Mesenchymal stem cell (in vitro differentiated cells and primary cell): ENCODE measurements around the gene INSIG1.

Experiments used
- DNase-seq: peaks from one replicate; pipeline ENCODE4 v3.0.0-alpha.2; 2013
- H2AFZ ChIP-seq: one replicate; pipeline ENCODE4 v1.6.1; 2013; ENCODE audit warnings: low read depth, mild to moderate bottlenecking, control low read depth, inconsistent platforms, low read length, moderate library complexity
- H2AK5ac ChIP-seq: 2 replicates; pipeline ENCODE4 v1.6.1; 2013; ENCODE audit warnings: low read length, moderate library complexity, mild to moderate bottlenecking, inconsistent platforms; ENCODE audit not compliant: severe bottlenecking
- H2BK120ac ChIP-seq: one replicate; pipeline ENCODE4 v1.6.1; 2013; ENCODE audit warnings: low read depth, mild to moderate bottlenecking, inconsistent platforms, low read length, moderate library complexity
- H2BK12ac ChIP-seq, 2 experiments: one replicate each; pipeline ENCODE4 v1.6.1; 2013; ENCODE audit warnings: inconsistent platforms in 2 of 2, low read length in 2 of 2, mild to moderate bottlenecking in 2 of 2, moderate library complexity in 2 of 2, control low read depth in 1 of 2
- H2BK15ac ChIP-seq: one replicate; pipeline ENCODE4 v1.6.1; 2013; ENCODE audit warnings: mild to moderate bottlenecking, low read depth, inconsistent platforms; ENCODE audit not compliant: poor library complexity, severe bottlenecking
- H2BK5ac ChIP-seq: 2 replicates; pipeline ENCODE4 v1.6.1; 2013; ENCODE audit warnings: low read depth, mild to moderate bottlenecking, low read length, control low read depth, inconsistent platforms; ENCODE audit not compliant: poor library complexity, severe bottlenecking
- H3K14ac ChIP-seq, 2 experiments: one replicate each; pipeline ENCODE4 v1.6.1; 2013; ENCODE audit warnings: inconsistent platforms in 2 of 2, low read length in 2 of 2, control low read depth in 1 of 2, mild to moderate bottlenecking in 1 of 2, moderate library complexity in 1 of 2
- H3K18ac ChIP-seq, 2 experiments: one replicate each; pipeline ENCODE4 v1.6.1; 2013; ENCODE audit warnings: inconsistent platforms in 2 of 2, low read length in 2 of 2, control low read depth in 1 of 2, low read depth in 1 of 2, mild to moderate bottlenecking in 1 of 2
- H3K23ac ChIP-seq, 2 experiments: one replicate each; pipeline ENCODE4 v1.6.1; 2013; ENCODE audit warnings: inconsistent platforms in 2 of 2, low read length in 2 of 2, mild to moderate bottlenecking in 2 of 2, moderate library complexity in 2 of 2, control low read depth in 1 of 2
- H3K27ac ChIP-seq: 2 replicates; pipeline ENCODE4 v1.5.1; 2013; ENCODE audit warnings: mild to moderate bottlenecking, moderate library complexity, low read length, control low read depth, inconsistent platforms; ENCODE audit not compliant: poor library complexity, severe bottlenecking
- H3K27me3 ChIP-seq, 2 experiments: 2 replicates each; pipeline versions ENCODE4 v1.6.1 to v1.7.0; 2013; ENCODE audit warnings: low read length in 2 of 2, mild to moderate bottlenecking in 2 of 2, moderate library complexity in 2 of 2, control low read depth in 1 of 2, inconsistent platforms in 1 of 2; ENCODE audit not compliant: control insufficient read depth in 1 of 2, insufficient read depth in 1 of 2
- H3K36me3 ChIP-seq, 2 experiments: 2 replicates each; pipeline versions ENCODE4 v1.6.1 to v1.7.0; 2013; ENCODE audit warnings: low read length in 2 of 2, control low read depth in 1 of 2, inconsistent platforms in 1 of 2, low read depth in 1 of 2, mild to moderate bottlenecking in 1 of 2; ENCODE audit not compliant: insufficient read depth in 2 of 2, control insufficient read depth in 1 of 2
- H3K4ac ChIP-seq, 2 experiments: one replicate each; pipeline ENCODE4 v1.6.1; 2013; ENCODE audit warnings: inconsistent platforms in 2 of 2, low read length in 2 of 2, mild to moderate bottlenecking in 2 of 2, moderate library complexity in 2 of 2, control low read depth in 1 of 2, low read depth in 1 of 2
- H3K4me1 ChIP-seq: 2 replicates; pipeline ENCODE4 v1.6.1; 2013; ENCODE audit warnings: low read depth, low read length, control low read depth; ENCODE audit not compliant: control insufficient read depth, insufficient read depth
- H3K4me2 ChIP-seq: 2 replicates; pipeline ENCODE4 v1.6.1; 2013; ENCODE audit warnings: low read length, mild to moderate bottlenecking, inconsistent platforms; ENCODE audit not compliant: poor library complexity, severe bottlenecking
- H3K4me3 ChIP-seq, 2 experiments: 2 replicates each; pipeline versions ENCODE4 v1.5.1 to v1.7.0; 2013; ENCODE audit warnings: low read length in 2 of 2, mild to moderate bottlenecking in 2 of 2, control low read depth in 1 of 2, low read depth in 1 of 2; ENCODE audit not compliant: insufficient read depth in 1 of 2
- H3K79me1 ChIP-seq: replicated peaks from 2 replicates; pipeline ENCODE4 v1.6.1; 2013; ENCODE audit warnings: mild to moderate bottlenecking, control low read depth, low read length, inconsistent platforms; ENCODE audit not compliant: poor library complexity, severe bottlenecking
- H3K9ac ChIP-seq: 2 replicates; pipeline ENCODE4 v1.7.0; 2013; ENCODE audit warnings: mild to moderate bottlenecking, low read length, moderate library complexity
- H3K9me3 ChIP-seq: 2 replicates; pipeline ENCODE4 v1.7.0; 2013; ENCODE audit warnings: mild to moderate bottlenecking, low read length; ENCODE audit not compliant: control insufficient read depth
- H4K8ac ChIP-seq: one replicate; pipeline ENCODE4 v1.6.1; 2013; ENCODE audit warnings: inconsistent platforms, mild to moderate bottlenecking, low read length, moderate library complexity
- H4K91ac ChIP-seq: one replicate; pipeline ENCODE4 v1.6.1; 2013; ENCODE audit warnings: mild to moderate bottlenecking, low read length, inconsistent platforms
- WGBS: methylation state at CpG from one replicate; pipeline ENCODE4 v1.1.7; 2013; ENCODE audit warnings: mixed read lengths; 5-methylcytosine and 5-hydroxymethylcytosine counted together

INSIG1 gene

DNA sequence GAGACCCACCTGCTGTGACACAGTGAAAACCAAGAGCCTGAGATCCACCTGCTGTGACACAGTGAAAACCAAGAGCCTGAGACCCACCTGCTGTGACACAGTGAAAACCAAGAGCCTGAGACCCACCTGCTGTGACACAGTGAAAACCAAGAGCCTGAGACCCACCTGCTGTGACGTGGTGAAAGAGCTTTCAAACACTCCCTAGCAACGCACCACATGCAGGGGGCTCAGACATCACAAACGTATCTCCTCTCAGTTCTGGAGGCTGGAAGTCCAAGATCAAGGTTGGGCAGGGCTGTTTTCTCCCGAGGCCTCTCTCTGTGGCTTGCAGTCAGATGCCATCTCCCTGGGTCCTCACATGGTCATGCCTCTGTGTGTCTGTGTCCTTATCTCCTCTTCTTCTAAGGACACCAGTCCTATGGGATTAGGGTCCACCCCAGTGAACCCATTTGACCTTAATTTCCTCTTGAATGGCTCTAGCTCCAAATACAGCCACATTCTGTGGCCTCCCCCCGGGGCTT is 43.8 kb downstream of the INSIG1 start:
- Histone ChIP-seq H2BK12ac (no peak overlapping the region), H3K14ac (no peak overlapping the region), H4K91ac (no peak overlapping the region), H3K27me3 (peaks cover 28 to 57% of the 10 kb centered on the region in 2 experiments), H3K4me3 (no peak overlapping the region), H3K23ac (no peak overlapping the region), H3K27ac (no peak overlapping the region), H2AK5ac (no peak overlapping the region), H3K36me3 (no peaks in the 10 kb centered on the region), H3K9ac (no peak overlapping the region), H3K4me2 (no peak overlapping the region), H3K79me1 (no peaks in the 10 kb centered on the region), H2BK120ac (no peak overlapping the region), H3K4me1 (peaks cover 4% of the 10 kb centered on the region), H2BK15ac (no peak overlapping the region), H3K4ac (no peak overlapping the region), H3K9me3 (peaks cover under 1% of the 10 kb centered on the region), H2BK5ac (no peak overlapping the region), H2AFZ (no peak overlapping the region), H4K8ac (no peak overlapping the region), H3K18ac (no peak overlapping the region)
- WGBS, result 67% methylated on average over 5 of the region's 5 CpGs
- DNase-seq, result no peak

DNA sequence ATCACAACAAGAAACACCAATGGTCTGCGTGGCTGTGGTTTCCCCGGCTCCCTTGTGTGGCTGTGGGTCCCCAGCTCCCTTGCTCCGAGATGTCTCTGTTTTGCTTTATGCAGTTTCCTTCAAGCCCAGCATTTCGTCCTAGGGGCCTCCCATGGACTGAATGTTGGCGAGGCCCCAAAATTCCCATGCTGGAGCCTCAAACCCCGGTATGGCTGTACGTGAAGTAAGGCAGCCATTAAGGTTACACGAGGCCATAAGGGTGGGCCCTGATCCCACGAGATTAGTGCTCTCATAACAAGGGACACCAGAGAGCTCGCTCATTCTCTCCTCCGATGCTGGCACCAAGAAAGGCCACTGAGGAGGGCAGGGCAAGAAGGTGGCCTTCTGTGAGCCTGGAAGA is 44.6 kb downstream of the INSIG1 start:
- Histone ChIP-seq H3K27ac (no peak overlapping the region), H2AFZ (no peak overlapping the region), H2BK120ac (no peak overlapping the region), H4K91ac (no peak overlapping the region), H3K18ac (no peak overlapping the region), H3K9ac (no peak overlapping the region), H3K4me2 (no peak overlapping the region), H2AK5ac (no peak overlapping the region), H3K23ac (no peak overlapping the region), H3K4me1 (peaks cover 4% of the 10 kb centered on the region), H2BK12ac (no peak overlapping the region), H3K4me3 (no peak overlapping the region), H2BK5ac (no peak overlapping the region), H3K79me1 (no peaks in the 10 kb centered on the region), H3K14ac (no peak overlapping the region), H4K8ac (no peak overlapping the region), H2BK15ac (no peak overlapping the region), H3K4ac (no peak overlapping the region), H3K27me3 (peaks cover 24 to 49% of the 10 kb centered on the region in 2 experiments), H3K36me3 (no peaks in the 10 kb centered on the region), H3K9me3 (no peaks in the 10 kb centered on the region)
- 78% methylated on average over 11 of the region's 11 CpGs for WGBS
- DNase-seq, result no peak

DNA sequence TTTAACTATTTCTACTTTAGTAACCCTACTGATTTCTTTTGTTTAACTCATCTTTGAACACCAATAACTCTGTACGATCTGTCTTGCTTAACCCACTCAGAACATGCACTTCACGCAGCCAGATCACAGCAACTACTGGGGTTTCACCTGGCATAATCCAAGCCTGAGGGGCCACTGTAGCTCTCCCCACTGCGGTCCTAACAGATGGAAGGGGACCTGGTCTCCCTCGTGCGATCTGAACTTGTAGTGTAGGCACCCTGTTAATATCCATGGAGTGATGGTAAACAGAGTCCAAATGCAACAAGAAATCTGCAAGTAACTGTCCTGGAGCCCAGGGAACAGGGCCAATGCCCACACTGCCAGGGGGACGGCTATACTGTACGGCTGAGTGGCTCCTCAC is 45.5 kb downstream of the INSIG1 start:
- no peaks in the 10 kb centered on the region for H3K79me1 ChIP-seq
- H3K18ac ChIP-seq, result no peak overlapping the region
- WGBS, result 88% methylated on average over 7 of the region's 7 CpGs
- no peak overlapping the region for H3K4me3 ChIP-seq
- no peak overlapping the region for H2BK5ac ChIP-seq
- no peak overlapping the region for H3K14ac ChIP-seq
- peaks cover 4% of the 10 kb centered on the region for H3K4me1 ChIP-seq
- no peak overlapping the region for H2BK15ac ChIP-seq
- no peak overlapping the region for H4K91ac ChIP-seq
- no peak overlapping the region for H2AFZ ChIP-seq
- no peak for DNase-seq
- H3K4ac ChIP-seq, result no peak overlapping the region
- H4K8ac ChIP-seq, result no peak overlapping the region
- no peak overlapping the region for H3K27ac ChIP-seq
- no peak overlapping the region for H3K4me2 ChIP-seq
- no peaks in the 10 kb centered on the region for H3K9me3 ChIP-seq
- H3K23ac ChIP-seq, result no peak overlapping the region
- H2AK5ac ChIP-seq, result no peak overlapping the region
- H2BK120ac ChIP-seq, result no peak overlapping the region
- H3K27me3 ChIP-seq, result peaks cover 24 to 42% of the 10 kb centered on the region in 2 experiments
- H3K36me3 ChIP-seq, result no peaks in the 10 kb centered on the region
- no peak overlapping the region for H3K9ac ChIP-seq
- no peak overlapping the region for H2BK12ac ChIP-seq

DNA sequence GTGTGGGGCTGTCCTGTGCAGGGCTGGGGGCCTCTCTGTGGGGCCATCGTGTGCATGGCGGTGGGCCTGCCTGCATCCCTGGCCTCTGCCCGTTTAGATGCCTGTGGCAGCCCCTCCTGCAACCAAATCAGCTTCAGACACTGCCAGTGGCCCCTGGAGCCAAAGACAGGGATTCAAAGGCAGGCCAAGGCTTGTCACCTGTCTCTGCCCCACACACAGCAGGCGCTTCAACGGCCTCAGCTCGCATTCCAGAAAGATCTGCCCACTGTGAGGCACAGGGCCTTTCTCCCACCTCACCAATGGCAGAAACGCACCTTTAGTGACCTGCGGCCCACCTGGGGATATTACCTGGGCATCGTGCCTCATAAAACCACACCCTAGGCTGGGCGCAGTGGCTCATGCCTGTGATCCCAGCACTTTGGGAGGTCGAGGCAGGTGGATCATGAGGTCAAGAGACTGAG is 46.0 kb downstream of the INSIG1 start:
- no peak overlapping the region for H2AFZ ChIP-seq
- no peak overlapping the region for H3K4ac ChIP-seq
- H2BK15ac ChIP-seq, result no peak overlapping the region
- peaks cover 25 to 43% of the 10 kb centered on the region in 2 experiments for H3K27me3 ChIP-seq
- H3K18ac ChIP-seq, result no peak overlapping the region
- no peak overlapping the region for H3K9ac ChIP-seq
- no peaks in the 10 kb centered on the region for H3K36me3 ChIP-seq
- H3K79me1 ChIP-seq, result no peaks in the 10 kb centered on the region
- peak overlapping the region in 1 of 2 experiments; percentile 64 for H3K23ac ChIP-seq
- no peak overlapping the region for H2BK120ac ChIP-seq
- no peak for DNase-seq
- H4K91ac ChIP-seq, result no peak overlapping the region
- no peak overlapping the region for H2BK12ac ChIP-seq
- WGBS, result 85% methylated on average over 11 of the region's 11 CpGs
- no peak overlapping the region for H3K4me2 ChIP-seq
- no peak overlapping the region for H3K4me3 ChIP-seq
- H3K4me1 ChIP-seq, result peaks cover 4% of the 10 kb centered on the region
- H4K8ac ChIP-seq, result no peak overlapping the region
- H2AK5ac ChIP-seq, result no peak overlapping the region
- no peak overlapping the region for H3K14ac ChIP-seq
- H3K9me3 ChIP-seq, result no peaks in the 10 kb centered on the region
- H3K27ac ChIP-seq, result no peak overlapping the region
- H2BK5ac ChIP-seq, result no peak overlapping the region
